HCT116 (cell line): ENCODE results near the gene CMPK1. TPM values are rescaled to one million over a fixed set of nuclear protein-coding genes. Genes with fewer than 3 reads are reported as not detected.

Source experiments
- CEBPB ChIP-seq: IDR thresholded peaks from 2 replicates; pipeline ENCODE4 v1.6.1; 2012; ENCODE audit warnings: low read depth
- EZH2phosphoT487 ChIP-seq: fragments of 200-600 bp; IDR thresholded peaks from 2 replicates; pipeline ENCODE4 v1.6.1; 2018; ENCODE audit warnings: antibody characterized with exemption, borderline replicate concordance
- MAX ChIP-seq: IDR thresholded peaks from 2 replicates; pipeline ENCODE4 v1.6.1; 2012
- RAD21 ChIP-seq: IDR thresholded peaks from 2 replicates; pipeline ENCODE4 v1.6.1; 2012; ENCODE audit warnings: low read depth, mild to moderate bottlenecking
- REST ChIP-seq: IDR thresholded peaks from 2 replicates; pipeline ENCODE4 v1.6.1; 2012; ENCODE audit warnings: low read depth
- SIN3A ChIP-seq: IDR thresholded peaks from 2 replicates; pipeline ENCODE4 v1.6.1; 2012; ENCODE audit warnings: low read depth
- SP1 ChIP-seq: IDR thresholded peaks from 2 replicates; pipeline ENCODE4 v1.6.1; 2012; ENCODE audit warnings: low read depth
- ZFX ChIP-seq: fragments of 450-650 bp; IDR thresholded peaks from 2 replicates; pipeline ENCODE4 v1.6.1; 2017
- total RNA-seq: library from RNA; stranded (reverse); gene quantifications from one replicate; pipeline ENCODE4 v1.2.1, GENCODE V29; 2021; ENCODE audit not compliant: unreplicated experiment
- TF ChIP-seq, protein P1 (sequence below), 3 experiments: fragments of 200-600 bp in 1 of 3; sonication (generic) in 1 of 3; IDR thresholded peaks in 2 of 3; conservative IDR thresholded peaks in 1 of 3; 2 replicates each; pipeline ENCODE4 v1.5.1; 2012 to 2017; ENCODE audit warnings: low read depth in 2 of 3, low read length in 2 of 3, antibody characterized with exemption in 1 of 3, borderline replicate concordance in 1 of 3, control low read depth in 1 of 3, mild to moderate bottlenecking in 1 of 3, mixed read lengths in 1 of 3, mixed run types in 1 of 3, moderate library complexity in 1 of 3; ENCODE audit not compliant: insufficient read depth in 1 of 3

The CMPK1 gene
- total RNA-seq, 1 experiment from 2014 or later = 78.4 TPM

DNA sequence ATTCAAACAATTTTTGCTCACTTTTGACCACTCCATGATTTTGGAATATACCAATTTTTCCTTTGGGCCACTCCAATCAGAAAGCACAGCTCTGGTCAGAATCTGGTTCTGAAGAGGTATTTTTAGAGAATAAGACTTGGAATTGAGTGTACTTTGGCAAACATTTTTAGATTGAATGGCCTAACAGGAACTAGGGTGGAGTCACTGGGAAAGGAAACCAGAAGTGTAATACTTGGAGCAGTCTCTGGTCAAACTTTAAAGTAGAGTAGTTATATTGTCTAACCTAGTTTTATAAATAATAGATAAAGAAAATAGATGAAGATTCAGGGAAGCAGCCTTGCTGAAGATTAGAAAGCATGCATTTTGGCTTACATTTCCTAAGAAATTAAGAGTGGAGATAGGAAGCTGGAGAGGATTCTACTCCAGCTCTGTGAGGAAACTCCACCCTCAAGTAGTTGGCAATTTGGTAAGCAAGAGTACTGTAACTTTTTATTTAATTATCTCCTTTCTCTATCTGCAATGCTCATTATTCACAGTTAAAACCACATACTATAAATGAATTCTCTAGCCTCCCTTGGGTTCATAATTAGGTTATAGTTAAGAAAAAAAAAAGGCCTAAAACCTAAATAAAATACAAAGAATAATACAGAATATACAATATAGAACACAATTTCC is 35.4 kb upstream of the CMPK1 start (continued):
- no peak for TF ChIP-seq REST
- no peak for TF ChIP-seq SIN3A
- TF ChIP-seq SP1 = no peak
- TF ChIP-seq, protein P1, sequence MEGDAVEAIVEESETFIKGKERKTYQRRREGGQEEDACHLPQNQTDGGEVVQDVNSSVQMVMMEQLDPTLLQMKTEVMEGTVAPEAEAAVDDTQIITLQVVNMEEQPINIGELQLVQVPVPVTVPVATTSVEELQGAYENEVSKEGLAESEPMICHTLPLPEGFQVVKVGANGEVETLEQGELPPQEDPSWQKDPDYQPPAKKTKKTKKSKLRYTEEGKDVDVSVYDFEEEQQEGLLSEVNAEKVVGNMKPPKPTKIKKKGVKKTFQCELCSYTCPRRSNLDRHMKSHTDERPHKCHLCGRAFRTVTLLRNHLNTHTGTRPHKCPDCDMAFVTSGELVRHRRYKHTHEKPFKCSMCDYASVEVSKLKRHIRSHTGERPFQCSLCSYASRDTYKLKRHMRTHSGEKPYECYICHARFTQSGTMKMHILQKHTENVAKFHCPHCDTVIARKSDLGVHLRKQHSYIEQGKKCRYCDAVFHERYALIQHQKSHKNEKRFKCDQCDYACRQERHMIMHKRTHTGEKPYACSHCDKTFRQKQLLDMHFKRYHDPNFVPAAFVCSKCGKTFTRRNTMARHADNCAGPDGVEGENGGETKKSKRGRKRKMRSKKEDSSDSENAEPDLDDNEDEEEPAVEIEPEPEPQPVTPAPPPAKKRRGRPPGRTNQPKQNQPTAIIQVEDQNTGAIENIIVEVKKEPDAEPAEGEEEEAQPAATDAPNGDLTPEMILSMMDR (IDR thresholded peaks at IDR 0.05 in 2 of 3, conservative IDR thresholded peaks at IDR 0.05 in 1 of 3; ENCODE audit: borderline replicate concordance in 1 of 3, insufficient read depth in 1 of 3, low read depth in 2 of 3, low read length in 2 of 3) = no peak
- no peak for TF ChIP-seq ZFX
- no peak for TF ChIP-seq RAD21
- TF ChIP-seq MAX = no peak
- no peak for TF ChIP-seq CEBPB
- TF ChIP-seq EZH2phosphoT487 = no peak
- TF ChIP-seq, all 23 proteins: peak for 0
